Subcutaneous adipose tissue (tissue), 4 donors: ENCODE measurements around the gene PTPRD. TPM values are rescaled to one million over a fixed set of nuclear protein-coding genes. Genes with fewer than 3 reads are reported as not detected.

Source experiments
- total RNA-seq, 4 donors: library from RNA; depleted of rRNA; stranded (reverse); fragments of >200 nt; gene quantifications; one replicate each; pipeline ENCODE4 v1.1.0, GENCODE V29; 2016
- TF ChIP-seq, protein P1 (sequence below): fragments of 450-650 bp; IDR thresholded peaks from one replicate; pipeline ENCODE4 v1.5.1; 2016; ENCODE audit warnings: low read depth, mild to moderate bottlenecking, control low read depth, antibody characterized with exemption, moderate library complexity

PTPRD gene
- total RNA-seq, 4 donors from 2014 or later: 5.1 to 17.3 (median 12.1) TPM

DNA sequence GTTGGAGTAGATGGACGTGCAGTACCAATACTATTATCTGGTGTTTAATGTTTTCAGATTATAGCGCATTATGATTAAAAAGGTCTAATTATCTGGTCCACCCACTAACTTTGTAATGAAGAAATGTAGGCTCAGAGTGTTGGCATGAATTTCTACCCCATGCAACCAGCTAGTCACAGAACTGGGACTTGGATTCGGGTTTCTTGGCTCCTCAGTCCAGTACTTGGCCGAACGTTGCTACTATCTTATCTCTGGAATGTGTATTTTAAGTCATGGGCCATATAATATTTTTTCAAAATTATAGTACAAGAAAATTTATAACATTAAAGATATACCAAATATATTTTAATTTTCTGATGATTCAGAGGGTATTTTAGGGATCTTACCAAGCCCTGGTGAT is 2155.7 kb downstream of the PTPRD start:
- TF ChIP-seq, protein P1, sequence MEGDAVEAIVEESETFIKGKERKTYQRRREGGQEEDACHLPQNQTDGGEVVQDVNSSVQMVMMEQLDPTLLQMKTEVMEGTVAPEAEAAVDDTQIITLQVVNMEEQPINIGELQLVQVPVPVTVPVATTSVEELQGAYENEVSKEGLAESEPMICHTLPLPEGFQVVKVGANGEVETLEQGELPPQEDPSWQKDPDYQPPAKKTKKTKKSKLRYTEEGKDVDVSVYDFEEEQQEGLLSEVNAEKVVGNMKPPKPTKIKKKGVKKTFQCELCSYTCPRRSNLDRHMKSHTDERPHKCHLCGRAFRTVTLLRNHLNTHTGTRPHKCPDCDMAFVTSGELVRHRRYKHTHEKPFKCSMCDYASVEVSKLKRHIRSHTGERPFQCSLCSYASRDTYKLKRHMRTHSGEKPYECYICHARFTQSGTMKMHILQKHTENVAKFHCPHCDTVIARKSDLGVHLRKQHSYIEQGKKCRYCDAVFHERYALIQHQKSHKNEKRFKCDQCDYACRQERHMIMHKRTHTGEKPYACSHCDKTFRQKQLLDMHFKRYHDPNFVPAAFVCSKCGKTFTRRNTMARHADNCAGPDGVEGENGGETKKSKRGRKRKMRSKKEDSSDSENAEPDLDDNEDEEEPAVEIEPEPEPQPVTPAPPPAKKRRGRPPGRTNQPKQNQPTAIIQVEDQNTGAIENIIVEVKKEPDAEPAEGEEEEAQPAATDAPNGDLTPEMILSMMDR: no peak

- TF ChIP-seq, protein P1: no peak
Measured at GRCh38 chr9:8456344-8456743, 2156.5 kb downstream of the PTPRD start.

GRCh38 chr9:8450810-8451545 is 2161.8 kb downstream of the PTPRD start:
- TF ChIP-seq, protein P1: no peak

DNA sequence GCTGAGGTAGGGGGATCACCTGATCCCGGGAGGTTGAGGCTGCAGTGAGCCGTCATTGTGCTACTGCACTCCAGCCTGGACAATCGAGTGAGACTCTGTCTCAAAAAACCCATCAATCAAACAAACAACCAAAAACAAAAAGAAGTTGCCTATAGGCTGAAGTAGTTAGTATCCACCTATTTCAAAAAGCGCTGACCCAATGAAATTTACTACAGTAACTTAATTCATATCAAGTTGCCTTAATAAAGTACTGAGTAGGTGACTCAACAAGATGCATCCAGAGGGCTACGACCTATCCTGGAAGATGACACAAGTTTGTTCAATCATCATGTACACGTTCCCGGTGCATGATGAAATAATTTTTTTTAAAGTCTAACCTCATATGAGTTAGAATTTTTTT is 2164.6 kb downstream of the PTPRD start:
- TF ChIP-seq, protein P1: no peak

GRCh38 chr9:8447601-8448000 is 2165.2 kb downstream of the PTPRD start:
- TF ChIP-seq, protein P1: no peak

GRCh38 chr9:8437876-8438275 is 2174.9 kb downstream of the PTPRD start:
- TF ChIP-seq, protein P1: no peak

GRCh38 chr9:8437259-8437658 is 2175.5 kb downstream of the PTPRD start:
- TF ChIP-seq, protein P1: no peak
